IPS-NIHi7 (cell line): ENCODE data around the gene AGRP.
"Not testable (repeated sequence)": the region's sequence is repeated elsewhere in the genome, so short reads cannot be mapped to it uniquely, and the experiment has no call there.

Experiments used
- DNase-seq: peaks from one replicate; pipeline ENCODE4 v3.0.0; 2012; ENCODE audit warnings: mixed read lengths; ENCODE audit errors: extremely low spot score

AGRP gene, protein sequence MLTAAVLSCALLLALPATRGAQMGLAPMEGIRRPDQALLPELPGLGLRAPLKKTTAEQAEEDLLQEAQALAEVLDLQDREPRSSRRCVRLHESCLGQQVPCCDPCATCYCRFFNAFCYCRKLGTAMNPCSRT

GRCh38 chr16:67483150-67483549 is at the start of gene AGRP:
Gene AGRP (minus strand): TSS chr16:67483547. CDS start chr16:67483398, 149 bp downstream.
- DNase-seq: no peak

- DNase-seq: no peak
These were observed 47.9 kb upstream of the AGRP start for GRCh38 chr16:67531247-67531646.

- peak; percentile 44 for DNase-seq
These were observed 46.9 kb upstream of the AGRP start for GRCh38 chr16:67530013-67530939.

- DNase-seq: no peak
These were observed 46.2 kb upstream of the AGRP start for GRCh38 chr16:67529582-67530012.

- DNase-seq: peak; percentile 41
These were observed 45.7 kb upstream of the AGRP start for GRCh38 chr16:67528870-67529581.

GRCh38 chr16:67528222-67528869 is 45.0 kb upstream of the AGRP start, which contains the start of gene RIPOR1:
Gene RIPOR1 (plus strand): TSS chr16:67528829. CDS start chr16:67538447, 9,618 bp downstream.
- DNase-seq: peak; percentile 60

DNA sequence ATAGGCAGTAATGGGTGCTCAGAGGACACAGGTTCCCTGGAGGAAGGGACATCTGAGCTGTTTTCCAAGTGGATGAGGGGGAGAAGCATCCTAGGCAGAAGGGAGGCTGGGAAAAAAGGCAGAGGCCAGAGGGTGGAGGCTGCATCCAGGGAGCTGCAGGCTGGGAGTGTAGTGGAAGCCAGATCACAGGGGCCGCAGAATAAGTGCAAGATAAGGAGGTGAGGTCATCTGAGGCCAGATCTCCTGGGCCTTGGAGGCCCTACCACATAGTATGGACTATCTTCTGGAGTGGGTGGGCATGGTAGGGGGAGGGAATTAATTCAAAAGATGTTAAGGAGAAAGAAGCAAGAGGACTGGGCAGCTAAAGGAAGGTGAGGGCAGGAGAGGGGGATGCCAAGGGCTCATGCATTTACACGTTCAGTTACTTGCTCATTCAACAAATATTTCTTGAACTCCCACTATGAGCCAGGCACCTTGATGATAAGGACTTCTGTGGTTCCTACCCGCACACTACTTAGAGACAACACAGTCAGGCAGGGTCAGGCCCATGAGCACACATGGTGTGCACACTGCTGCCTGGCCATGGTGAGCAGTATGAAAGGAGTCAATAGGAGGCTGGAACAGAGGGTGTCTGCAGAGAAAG is 42.9 kb upstream of the AGRP start:
- DNase-seq: no peak

DNA sequence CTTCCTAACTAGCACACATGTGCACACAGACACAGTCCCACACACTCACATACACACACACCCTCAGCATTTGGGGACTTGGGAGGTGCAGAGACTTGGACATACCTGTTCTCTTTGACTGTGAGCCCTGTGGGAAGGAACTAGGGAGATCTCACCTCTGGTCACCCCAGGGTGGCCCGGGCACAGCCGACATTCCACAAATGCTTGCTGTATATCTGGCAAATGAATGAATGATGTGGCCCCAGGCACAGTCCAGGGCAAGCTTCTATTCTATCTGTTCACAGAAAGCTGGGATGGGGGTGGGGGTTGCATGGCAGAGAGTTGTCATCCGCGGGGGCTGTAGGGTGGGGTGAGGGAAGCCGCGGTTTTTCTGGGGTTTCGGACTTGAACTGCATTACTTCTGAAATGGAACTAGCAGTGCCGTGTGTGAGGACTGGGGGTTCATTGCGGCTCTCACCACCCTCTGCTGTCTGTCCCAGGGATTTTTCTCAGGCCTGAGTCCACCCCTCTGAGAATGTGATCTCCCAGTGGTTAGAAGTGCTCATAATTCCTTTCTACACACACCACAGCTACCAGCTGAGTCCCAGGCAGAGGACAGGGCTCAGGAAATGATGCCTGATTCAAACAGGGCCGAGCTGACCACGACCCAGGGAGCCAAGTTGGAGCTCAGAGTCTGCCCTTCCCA is 42.0 kb upstream of the AGRP start:
- DNase-seq: no peak

DNA sequence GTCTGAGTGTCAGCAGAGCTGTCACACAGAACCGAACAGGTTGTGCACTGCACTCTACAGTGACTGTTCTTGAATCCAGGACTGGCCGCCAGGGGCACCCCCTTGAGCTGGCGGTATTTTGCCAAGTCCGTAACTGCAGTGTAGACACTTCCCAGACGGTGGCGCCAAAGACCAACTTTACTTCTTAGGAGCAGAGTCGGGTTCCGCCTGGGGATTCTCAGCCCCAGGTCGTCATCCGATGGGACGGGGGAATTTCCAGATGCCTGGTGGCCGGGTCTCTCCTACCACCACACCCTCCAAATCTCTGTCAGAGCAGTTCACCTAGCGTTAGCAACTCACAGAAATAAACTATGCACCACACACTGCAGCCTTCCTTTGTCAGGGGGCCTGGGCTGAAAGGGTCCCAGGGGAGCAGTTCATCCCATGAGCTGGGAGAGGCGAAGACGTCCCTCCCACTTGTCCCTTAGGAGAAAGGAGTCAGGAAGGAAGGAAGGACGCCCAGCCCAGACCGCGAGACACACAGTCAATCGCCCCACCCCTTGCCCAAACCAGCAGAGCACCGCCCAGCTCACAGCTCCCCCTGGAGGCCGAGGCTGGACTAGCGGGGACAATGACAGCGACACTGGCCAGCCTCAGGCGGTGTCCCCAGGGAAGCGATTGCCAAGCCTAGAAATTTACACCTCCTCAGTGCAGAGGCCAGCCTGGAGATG is 37.9 kb upstream of the AGRP start:
- peak; percentile 94 for DNase-seq

GRCh38 chr16:67519242-67519641 is 35.9 kb upstream of the AGRP start:
- no peak for DNase-seq

DNA sequence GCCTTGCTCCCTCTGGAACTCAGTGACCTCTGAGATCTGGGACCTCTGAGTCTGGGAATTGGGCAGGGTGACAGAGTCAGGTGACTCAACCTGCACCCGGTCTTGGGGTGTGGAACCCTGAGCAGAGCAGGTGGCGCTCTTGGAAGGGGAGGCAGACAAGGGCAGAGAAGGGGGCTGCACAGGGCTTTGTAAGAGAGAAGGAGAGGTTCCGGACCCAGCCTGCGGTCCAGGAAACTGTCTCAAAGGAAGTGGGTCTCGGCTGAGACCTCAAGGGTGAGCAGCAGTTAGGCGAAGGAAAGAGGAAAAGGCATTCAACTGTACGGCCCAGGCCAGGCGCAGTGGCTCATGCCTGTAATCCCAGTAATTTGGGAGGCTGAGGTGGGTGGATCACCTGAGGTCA is 35.3 kb upstream of the AGRP start:
- no peak for DNase-seq

DNA sequence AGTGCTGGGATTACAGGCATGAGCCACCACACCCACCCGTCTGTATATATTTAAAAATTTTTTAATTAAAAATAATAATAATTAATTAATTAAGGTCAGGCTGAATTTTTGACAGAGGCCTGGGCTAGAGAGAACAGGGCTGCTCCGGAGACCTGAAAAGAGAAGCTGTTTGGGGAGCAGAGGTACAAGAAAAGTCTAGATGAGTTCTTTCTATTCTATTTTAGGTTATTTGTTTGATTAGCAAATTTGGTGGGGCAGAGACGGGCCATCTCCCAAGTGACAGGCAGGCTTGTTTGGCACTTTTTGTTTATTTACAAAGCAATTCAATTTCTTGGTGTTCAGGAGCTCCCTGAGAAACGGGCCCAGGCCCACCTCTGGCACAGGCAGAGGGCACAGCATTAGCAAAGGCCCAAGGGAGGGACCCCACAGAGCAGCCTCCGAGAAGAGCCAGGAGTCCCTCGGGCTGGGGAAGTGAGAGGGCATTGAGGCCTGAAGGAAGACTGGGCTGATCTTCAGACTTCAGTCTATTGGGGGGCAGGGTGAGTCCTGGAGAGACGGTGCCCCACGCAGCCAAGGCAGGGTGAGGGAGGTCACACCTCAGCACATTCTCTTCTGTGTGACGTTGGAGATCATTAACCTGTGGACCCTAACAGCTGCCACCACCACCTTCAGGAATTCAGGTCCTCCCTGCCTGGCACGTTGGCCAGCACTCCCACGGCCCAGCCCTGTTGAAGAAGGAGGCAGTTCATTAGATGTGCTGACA is 34.5 kb upstream of the AGRP start:
- no peak for DNase-seq

GRCh38 chr16:67517155-67517445 is 33.8 kb upstream of the AGRP start:
- DNase-seq: no peak

DNA sequence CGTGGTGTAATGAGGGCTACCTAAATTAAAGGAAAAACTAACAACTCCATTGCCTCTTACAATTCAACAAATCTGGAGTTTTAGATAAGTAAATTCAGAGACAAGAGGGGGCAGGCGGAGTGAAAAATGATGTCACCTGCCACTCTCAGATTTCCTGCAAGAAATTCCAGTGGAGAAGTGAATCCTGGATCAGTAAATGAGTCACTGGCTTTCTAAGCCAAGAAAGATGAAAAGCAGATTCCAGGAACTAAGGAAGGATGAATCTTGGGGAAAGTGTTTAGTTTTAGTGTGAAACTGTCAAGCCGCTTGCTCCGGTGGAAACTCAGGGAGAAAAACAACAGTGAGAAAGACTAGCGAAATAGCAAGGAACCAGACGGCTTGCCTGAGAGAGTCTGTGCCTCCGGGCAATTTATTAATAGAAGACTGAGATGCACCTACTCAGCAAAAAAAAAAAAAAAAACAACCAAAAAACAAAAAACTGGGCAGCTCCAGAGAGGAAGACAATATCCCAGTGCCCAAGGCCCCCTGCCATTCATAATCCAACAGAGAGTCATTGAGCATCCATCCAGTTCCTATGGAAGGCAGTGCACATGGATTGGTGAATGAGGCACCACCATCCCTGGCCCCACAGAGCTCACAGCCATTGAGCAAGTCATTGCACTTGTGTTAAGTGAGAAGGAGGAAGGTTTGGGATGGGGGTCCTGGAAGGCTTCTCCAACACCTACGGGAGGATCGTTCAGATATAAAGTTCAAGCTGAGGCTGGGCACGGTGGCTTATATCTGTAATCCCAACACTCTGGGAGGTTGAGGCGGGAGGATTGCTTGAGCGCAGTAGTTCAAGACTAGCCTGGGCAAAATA is 33.2 kb upstream of the AGRP start:
- no peak for DNase-seq

GRCh38 chr16:67514382-67514828 is 31.1 kb upstream of the AGRP start:
- DNase-seq: peak; percentile 63

DNA sequence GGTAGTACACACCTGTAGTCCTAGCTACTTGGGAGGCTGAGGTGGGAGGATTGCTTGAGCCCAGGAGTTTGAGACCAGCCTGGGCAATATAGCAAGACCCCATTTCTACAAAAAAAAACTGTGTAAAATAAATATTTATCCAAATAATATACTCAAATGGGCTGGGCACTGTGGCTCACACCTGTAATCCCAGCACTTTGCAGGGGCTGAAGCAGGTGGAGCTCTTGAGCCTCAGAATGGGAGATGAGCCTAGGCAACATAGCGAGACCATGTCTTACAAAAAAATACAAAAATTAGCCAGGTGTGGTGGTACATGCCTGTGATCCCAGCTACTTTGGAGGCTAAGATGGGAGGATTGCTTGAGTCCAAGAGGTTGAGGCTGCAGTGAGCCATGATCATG is 30.5 kb upstream of the AGRP start:
- DNase-seq: not testable (repeated sequence)

- DNase-seq: no peak
These were observed 25.7 kb upstream of the AGRP start for GRCh38 chr16:67509016-67509415.

DNA sequence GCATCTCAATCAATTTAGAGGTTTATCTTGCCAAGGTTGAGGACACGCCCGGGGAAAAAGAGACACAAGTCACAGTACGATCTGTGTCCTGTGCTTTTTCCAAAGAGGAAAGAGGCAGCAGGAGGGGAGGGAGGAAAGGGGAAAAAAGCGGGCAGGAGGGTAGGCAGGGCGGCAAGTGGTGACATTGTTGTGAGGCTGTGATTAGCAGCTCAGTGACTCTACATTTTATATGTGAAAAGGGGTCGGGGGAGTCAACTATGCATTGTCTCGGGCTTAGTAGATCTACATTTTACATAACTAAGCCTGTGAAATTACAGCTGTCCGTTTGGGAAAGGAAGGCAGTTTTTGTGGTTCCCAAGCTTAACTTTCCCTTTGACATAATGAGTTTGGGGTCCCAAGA is 23.1 kb upstream of the AGRP start:
- DNase-seq: no peak
